HG03280 (cell line): ENCODE data around the gene CCDC120.

Experiments used
- ATAC-seq: cut with Tn5 transposase; IDR thresholded peaks from one replicate; pipeline ENCODE4 v1.9.1; 2021; ENCODE audit warnings: mild to moderate bottlenecking, moderate library complexity; ENCODE audit not compliant: unreplicated experiment

The CCDC120 gene

GRCh38 chrX:49061490-49061889 is 2.7 kb downstream of the CCDC120 start:
- ATAC-seq = no peak

GRCh38 chrX:49061916-49062315 is 3.1 kb downstream of the CCDC120 start:
- no peak for ATAC-seq

GRCh38 chrX:49063715-49064114 is 4.9 kb downstream of the CCDC120 start:
- no peak for ATAC-seq

- no peak for ATAC-seq
Measured at GRCh38 chrX:49064303-49064702, 5.5 kb downstream of the CCDC120 start.

GRCh38 chrX:49064735-49065134 is 5.9 kb downstream of the CCDC120 start:
- no peak for ATAC-seq

GRCh38 chrX:49066278-49066677 is 7.5 kb downstream of the CCDC120 start:
- no peak for ATAC-seq

- no peak for ATAC-seq
Measured at GRCh38 chrX:49066690-49067089, 7.9 kb downstream of the CCDC120 start.

GRCh38 chrX:49067285-49068120 is 8.7 kb downstream of the CCDC120 start:
- no peak for ATAC-seq

- no peak for ATAC-seq
Measured at GRCh38 chrX:49069038-49069437, 10.2 kb downstream of the CCDC120 start.

- no peak for ATAC-seq
Measured at GRCh38 chrX:49070988-49071387, 12.2 kb downstream of the CCDC120 start.

- ATAC-seq = no peak
Measured at GRCh38 chrX:49071877-49072711, 13.3 kb downstream of the CCDC120 start.

GRCh38 chrX:49072712-49073095 is 13.9 kb downstream of the CCDC120 start:
- no peak for ATAC-seq

GRCh38 chrX:49073601-49074575 is 15.1 kb downstream of the CCDC120 start, which contains the start of gene PRAF2:
TSS of gene PRAF2 (minus strand) at chrX:49074002. CDS start at chrX:49073987, 15 bp downstream.
- peak; percentile 93 for ATAC-seq

- no peak for ATAC-seq
Measured at GRCh38 chrX:49075347-49075746, 16.5 kb downstream of the CCDC120 start.

GRCh38 chrX:49077941-49078340 is 19.1 kb downstream of the CCDC120 start:
- ATAC-seq = no peak

GRCh38 chrX:49079489-49080428 is 21.0 kb downstream of the CCDC120 start, which contains the start of gene WDR45:
TSS of gene WDR45 (minus strand) at chrX:49079887. CDS start at chrX:49078095, 1,792 bp downstream.
- peak; percentile 69 for ATAC-seq

GRCh38 chrX:49082271-49082871 is 23.6 kb downstream of the CCDC120 start:
- no peak for ATAC-seq

GRCh38 chrX:49089553-49089952 is 30.8 kb downstream of the CCDC120 start:
- ATAC-seq = no peak

GRCh38 chrX:49096419-49096818 is 37.6 kb downstream of the CCDC120 start:
- no peak for ATAC-seq
